OCI-LY1 (cell line): ENCODE results near the gene SMOC2.

ENCODE experiments used
- H2AFZ ChIP-seq: fragments of 200-600 bp; sonication (generic), shearing (Covaris generic); 2 replicates; pipeline ENCODE4 v1.6.0; 2014; ENCODE audit warnings: antibody characterized with exemption, mild to moderate bottlenecking, low read length
- H3F3A ChIP-seq: fragments of 200-600 bp; sonication (generic), shearing (Covaris generic); 2 replicates; pipeline ENCODE4 v1.6.0; 2014; ENCODE audit warnings: mild to moderate bottlenecking, antibody characterized with exemption, low read length, moderate library complexity; ENCODE audit not compliant: insufficient read depth
- H3K27ac ChIP-seq: fragments of 200-600 bp; sonication (generic); 2 replicates; pipeline ENCODE4 v1.5.1; 2014; ENCODE audit warnings: low read length, mixed run types, mild to moderate bottlenecking, low read depth; ENCODE audit not compliant: poor library complexity, severe bottlenecking
- H3K27me3 ChIP-seq: fragments of 200-600 bp; sonication (generic); 2 replicates; pipeline ENCODE4 v1.6.0; 2014; ENCODE audit warnings: antibody characterized with exemption, mild to moderate bottlenecking, low read length, moderate library complexity; ENCODE audit not compliant: insufficient read depth
- H3K36me3 ChIP-seq: fragments of 200-600 bp; sonication (generic); 2 replicates; pipeline ENCODE4 v1.6.1; 2014; ENCODE audit warnings: mild to moderate bottlenecking, antibody characterized with exemption, low read length, moderate library complexity, mixed read lengths; ENCODE audit not compliant: insufficient read depth
- H3K4me1 ChIP-seq: fragments of 200-600 bp; sonication (generic); 2 replicates; pipeline ENCODE4 v1.5.1; 2014; ENCODE audit warnings: mild to moderate bottlenecking, low read length, moderate library complexity; ENCODE audit not compliant: insufficient read depth, severe bottlenecking
- H3K4me2 ChIP-seq: fragments of 200-600 bp; sonication (generic), shearing (Covaris generic); 2 replicates; pipeline ENCODE4 v1.6.1; 2014; ENCODE audit warnings: low read length
- H3K4me3 ChIP-seq: fragments of 200-600 bp; sonication (generic); 2 replicates; pipeline ENCODE4 v1.5.1; 2014; ENCODE audit warnings: low read length, low read depth, mild to moderate bottlenecking, mixed read lengths; ENCODE audit not compliant: poor library complexity, severe bottlenecking
- H3K79me2 ChIP-seq: fragments of 200-600 bp; shearing (Covaris generic); 2 replicates; pipeline ENCODE4 v1.6.1; 2016; ENCODE audit warnings: mixed run types, low read length, mixed read lengths; ENCODE audit not compliant: insufficient read depth
- H3K9ac ChIP-seq: fragments of 200-600 bp; sonication (generic), shearing (Covaris generic); 2 replicates; pipeline ENCODE4 v1.6.1; 2014; ENCODE audit warnings: mild to moderate bottlenecking, low read length, mixed read lengths
- H3K9me2 ChIP-seq: fragments of 200-600 bp; sonication (generic), shearing (Covaris generic); 2 replicates; pipeline ENCODE4 v1.6.1; 2014; ENCODE audit warnings: low read depth, mild to moderate bottlenecking, low read length, mixed read lengths
- H3K9me3 ChIP-seq: fragments of 200-600 bp; shearing (Covaris generic); 2 replicates; pipeline ENCODE4 v1.6.1; 2014; ENCODE audit warnings: low read length, mixed read lengths
- H4K20me1 ChIP-seq: fragments of 200-600 bp; sonication (generic), shearing (Covaris generic); 2 replicates; pipeline ENCODE4 v1.6.0; 2016; ENCODE audit warnings: mild to moderate bottlenecking, low read length; ENCODE audit not compliant: insufficient read depth
- EZH2 ChIP-seq: fragments of 200-600 bp; sonication (generic), shearing (Covaris generic); IDR thresholded peaks from 2 replicates; pipeline ENCODE4 v1.8.0; 2017; ENCODE audit warnings: borderline replicate concordance, mixed run types, mild to moderate bottlenecking, antibody characterized with exemption, low read length, moderate library complexity, mixed read lengths
- TF ChIP-seq, protein P1 (sequence below): fragments of 200-600 bp; sonication (generic), shearing (Covaris generic); IDR thresholded peaks from 2 replicates; pipeline ENCODE4 v1.5.1; 2017; ENCODE audit warnings: mild to moderate bottlenecking, antibody characterized with exemption, low read length, moderate library complexity, mixed read lengths

SMOC2 gene, protein sequence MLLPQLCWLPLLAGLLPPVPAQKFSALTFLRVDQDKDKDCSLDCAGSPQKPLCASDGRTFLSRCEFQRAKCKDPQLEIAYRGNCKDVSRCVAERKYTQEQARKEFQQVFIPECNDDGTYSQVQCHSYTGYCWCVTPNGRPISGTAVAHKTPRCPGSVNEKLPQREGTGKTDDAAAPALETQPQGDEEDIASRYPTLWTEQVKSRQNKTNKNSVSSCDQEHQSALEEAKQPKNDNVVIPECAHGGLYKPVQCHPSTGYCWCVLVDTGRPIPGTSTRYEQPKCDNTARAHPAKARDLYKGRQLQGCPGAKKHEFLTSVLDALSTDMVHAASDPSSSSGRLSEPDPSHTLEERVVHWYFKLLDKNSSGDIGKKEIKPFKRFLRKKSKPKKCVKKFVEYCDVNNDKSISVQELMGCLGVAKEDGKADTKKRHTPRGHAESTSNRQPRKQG

DNA sequence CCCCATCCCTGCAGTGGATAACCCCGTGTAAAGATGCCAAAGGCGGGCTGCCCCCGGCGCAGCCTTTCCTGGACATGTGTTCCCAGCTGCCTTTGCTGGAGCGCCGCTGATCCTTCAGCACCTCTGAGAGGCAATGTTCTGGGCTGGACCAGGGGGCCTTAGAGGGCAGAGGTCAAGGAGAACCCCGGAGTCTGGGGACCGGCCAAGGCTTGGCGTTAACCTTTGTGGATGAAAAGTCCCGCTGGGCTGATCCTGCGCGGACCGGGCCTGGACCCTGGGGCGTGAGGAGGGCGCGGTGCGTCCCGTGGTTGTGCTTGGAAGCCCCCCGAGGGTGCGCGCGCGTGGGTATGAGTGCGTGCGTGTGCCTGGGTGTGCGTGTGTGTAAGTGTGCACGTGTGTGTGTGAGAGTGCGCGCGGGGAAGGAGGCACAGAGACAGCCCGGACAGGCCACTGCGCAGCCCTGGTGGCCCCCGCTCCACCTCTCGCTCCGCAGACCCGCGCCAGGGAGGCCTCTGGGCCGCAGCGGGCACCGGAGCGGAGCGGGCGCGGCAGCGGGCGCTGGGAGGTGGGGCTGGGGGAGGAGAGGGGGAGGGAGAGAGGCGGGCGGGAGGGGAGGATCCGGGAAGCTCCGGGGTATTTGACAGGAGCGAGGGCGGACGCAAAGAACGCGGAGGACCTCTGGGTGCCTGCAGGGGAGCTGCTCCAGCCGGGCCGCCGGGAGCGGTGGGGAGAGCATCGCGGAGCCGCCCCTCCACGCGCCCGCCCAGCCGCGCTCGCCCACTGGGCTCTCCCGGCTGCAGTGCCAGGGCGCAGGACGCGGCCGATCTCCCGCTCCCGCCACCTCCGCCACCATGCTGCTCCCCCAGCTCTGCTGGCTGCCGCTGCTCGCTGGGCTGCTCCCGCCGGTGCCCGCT, at the start of gene SMOC2:
Gene SMOC2 (plus strand): TSS at position 665 of the 914 bp plus-strand sequence. CDS start 187 bp downstream, at position 852.
- Histone ChIP-seq H3K4me2 (no peak within 1 kb of the TSS), H3K79me2 (no peaks in the 10 kb centered on the region), H3F3A (no peaks in the 10 kb centered on the region), H3K4me1 (no peaks in the 10 kb centered on the region), H3K9ac (no peak within 1 kb of the TSS), H3K9me2 (no peaks in the 10 kb centered on the region), H3K9me3 (no peaks in the 10 kb centered on the region), H3K27ac (no peak within 1 kb of the TSS), H4K20me1 (no peaks in the 10 kb centered on the region), H3K4me3 (no peak within 1 kb of the TSS), H3K27me3 (no peaks in the 10 kb centered on the region), H2AFZ (no peak within 1 kb of the TSS), H3K36me3 (no peaks in the 10 kb centered on the region)
- TF ChIP-seq, protein P1, sequence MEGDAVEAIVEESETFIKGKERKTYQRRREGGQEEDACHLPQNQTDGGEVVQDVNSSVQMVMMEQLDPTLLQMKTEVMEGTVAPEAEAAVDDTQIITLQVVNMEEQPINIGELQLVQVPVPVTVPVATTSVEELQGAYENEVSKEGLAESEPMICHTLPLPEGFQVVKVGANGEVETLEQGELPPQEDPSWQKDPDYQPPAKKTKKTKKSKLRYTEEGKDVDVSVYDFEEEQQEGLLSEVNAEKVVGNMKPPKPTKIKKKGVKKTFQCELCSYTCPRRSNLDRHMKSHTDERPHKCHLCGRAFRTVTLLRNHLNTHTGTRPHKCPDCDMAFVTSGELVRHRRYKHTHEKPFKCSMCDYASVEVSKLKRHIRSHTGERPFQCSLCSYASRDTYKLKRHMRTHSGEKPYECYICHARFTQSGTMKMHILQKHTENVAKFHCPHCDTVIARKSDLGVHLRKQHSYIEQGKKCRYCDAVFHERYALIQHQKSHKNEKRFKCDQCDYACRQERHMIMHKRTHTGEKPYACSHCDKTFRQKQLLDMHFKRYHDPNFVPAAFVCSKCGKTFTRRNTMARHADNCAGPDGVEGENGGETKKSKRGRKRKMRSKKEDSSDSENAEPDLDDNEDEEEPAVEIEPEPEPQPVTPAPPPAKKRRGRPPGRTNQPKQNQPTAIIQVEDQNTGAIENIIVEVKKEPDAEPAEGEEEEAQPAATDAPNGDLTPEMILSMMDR, result no peak
- TF ChIP-seq EZH2, result no peak

DNA sequence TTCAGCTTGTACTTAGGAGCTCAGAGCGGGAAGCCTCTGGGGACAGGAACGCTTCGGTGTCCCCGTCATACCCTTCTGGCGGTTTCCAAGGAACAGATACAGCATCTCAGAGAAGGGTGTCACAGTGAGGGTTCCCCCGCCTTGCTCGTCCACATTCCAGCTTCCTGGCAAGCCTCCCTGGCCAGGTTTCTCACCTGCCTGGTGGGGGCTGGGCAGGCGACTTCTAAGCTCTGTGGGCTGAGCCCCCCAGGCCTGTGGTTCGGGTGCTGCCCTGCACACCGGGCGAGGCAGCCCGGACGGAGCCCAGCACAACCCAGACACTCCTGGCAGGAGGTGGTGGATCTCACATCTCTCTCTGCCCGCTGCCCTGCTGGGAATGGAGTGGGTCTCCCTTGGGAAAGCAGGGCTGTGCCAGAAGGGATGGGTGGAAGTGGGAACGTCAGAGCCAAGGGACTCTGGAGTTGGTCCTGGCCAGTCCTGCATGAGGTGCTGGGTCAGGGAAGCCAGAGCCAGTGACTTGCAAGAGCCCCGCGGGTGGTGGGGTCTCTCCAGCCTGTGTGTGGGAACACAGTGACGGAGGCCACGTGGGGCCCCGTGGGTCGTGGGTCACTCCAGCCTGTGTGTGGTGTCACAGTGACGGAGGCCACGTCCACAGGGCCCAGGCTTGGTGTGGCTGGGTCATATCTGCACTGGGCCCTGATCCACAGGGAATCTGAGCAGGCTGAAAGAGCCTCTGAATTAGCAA, 47.7 kb upstream of the SMOC2 start:
- no peaks in the 10 kb centered on the region for H3F3A ChIP-seq
- H3K4me2 ChIP-seq, result no peak overlapping the region
- no peaks in the 10 kb centered on the region for H3K27me3 ChIP-seq
- no peak overlapping the region for H3K9ac ChIP-seq
- no peaks in the 10 kb centered on the region for H3K9me2 ChIP-seq
- TF ChIP-seq EZH2, result no peak
- TF ChIP-seq, protein P1, result no peak
- H4K20me1 ChIP-seq, result no peaks in the 10 kb centered on the region
- no peak overlapping the region for H3K4me3 ChIP-seq
- no peaks in the 10 kb centered on the region for H3K4me1 ChIP-seq
- H3K27ac ChIP-seq, result no peak overlapping the region
- no peaks in the 10 kb centered on the region for H3K9me3 ChIP-seq
- H3K36me3 ChIP-seq, result no peaks in the 10 kb centered on the region
- H2AFZ ChIP-seq, result no peak overlapping the region
- H3K79me2 ChIP-seq, result no peaks in the 10 kb centered on the region

DNA sequence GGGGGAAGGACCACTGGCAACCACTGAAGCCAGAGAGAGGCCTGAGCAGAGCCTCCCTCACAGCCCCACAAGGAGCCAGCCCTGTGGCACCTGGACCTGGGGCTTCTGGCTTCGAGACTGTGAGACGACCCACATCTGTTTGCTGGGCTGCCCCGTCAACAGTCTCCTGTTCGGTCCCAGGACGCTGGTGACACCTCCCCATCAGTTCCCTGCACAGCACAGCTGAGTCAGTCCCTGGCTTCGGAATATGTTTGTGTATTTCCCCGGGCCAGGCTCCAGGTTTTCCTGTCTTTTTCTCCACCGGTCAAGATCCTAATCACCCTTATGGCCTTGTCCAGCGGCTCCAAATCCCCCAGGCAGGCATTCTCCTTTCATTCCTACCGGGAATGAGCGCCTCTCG, 46.4 kb upstream of the SMOC2 start:
- Histone ChIP-seq H3K27me3 (no peaks in the 10 kb centered on the region), H3K9me2 (no peaks in the 10 kb centered on the region), H3K4me1 (no peaks in the 10 kb centered on the region), H3K9ac (no peak overlapping the region), H3K4me2 (no peak overlapping the region), H3F3A (no peaks in the 10 kb centered on the region), H4K20me1 (no peaks in the 10 kb centered on the region), H3K9me3 (no peaks in the 10 kb centered on the region), H3K27ac (no peak overlapping the region), H3K79me2 (no peaks in the 10 kb centered on the region), H3K4me3 (no peak overlapping the region), H3K36me3 (no peaks in the 10 kb centered on the region), H2AFZ (no peak overlapping the region)
- TF ChIP-seq, protein P1, result no peak
- no peak for TF ChIP-seq EZH2
